ENCODE data around the gene NAA40.

Gene NAA40

DNA sequence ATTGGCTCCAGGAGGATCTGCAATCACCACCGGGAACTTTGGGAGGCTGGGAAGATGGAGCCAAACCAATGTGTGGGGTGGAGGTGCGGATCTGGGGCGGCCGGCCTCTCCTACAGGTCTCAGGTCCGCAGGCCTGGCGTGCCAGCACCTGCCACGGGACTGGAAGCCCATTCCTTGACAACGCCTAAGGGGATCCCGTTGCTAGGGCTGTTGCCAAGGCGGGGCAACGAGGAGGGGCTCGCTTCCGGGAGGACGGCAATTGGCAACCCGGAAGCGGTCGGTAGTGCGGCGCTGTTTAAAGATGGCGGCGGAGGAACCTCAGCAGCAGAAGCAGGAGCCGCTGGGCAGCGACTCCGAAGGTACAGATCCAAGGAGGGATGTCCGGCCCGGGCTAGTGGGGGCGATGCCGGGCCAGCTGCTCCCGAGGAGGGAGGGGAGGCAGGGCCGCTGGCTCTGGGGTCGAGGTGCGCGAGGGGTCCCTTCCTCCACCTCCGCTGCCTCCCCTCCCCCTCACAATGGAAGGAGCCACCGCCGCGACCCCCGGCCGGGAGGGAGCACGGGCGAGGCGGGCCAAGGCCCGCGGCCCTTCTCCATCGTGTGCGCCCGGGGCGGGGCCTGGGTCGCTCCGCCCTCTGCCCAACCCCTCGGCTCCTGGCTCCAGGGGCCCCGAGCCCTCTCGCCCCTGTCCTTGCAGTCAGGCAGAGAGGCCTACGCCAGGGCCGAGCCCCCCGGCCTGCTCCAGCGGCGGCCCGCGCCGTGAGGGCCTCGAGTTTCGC is 47.5 kb downstream of the NAA40 start, which contains the start of gene OTUB1:
OTUB1 (plus strand) TSS at position 283 of the 776 bp plus-strand sequence; CDS start at position 302, 19 bp downstream.
- Histone ChIP-seq H3K27ac (ENCODE audit: low read length) (peak within 1 kb of the TSS; percentile 40; the same call in 1 of the 2 replicates), H3K79me2 (ENCODE audit: low read length) (peaks cover 40% of the 10 kb centered on the region), H4K20me1 (ENCODE audit: insufficient read depth, low read length) (no peaks in the 10 kb centered on the region), H3K36me3 (replicated peaks; ENCODE audit: insufficient read depth, low read length) (no peaks in the 10 kb centered on the region), H3K4me2 (ENCODE audit: low read depth, low read length) (peak within 1 kb of the TSS; percentile 77), H3K9ac (ENCODE audit: low read length) (peak within 1 kb of the TSS; percentile 70), H3K4me3 (ENCODE audit: low read length) (peak within 1 kb of the TSS; percentile 82), H3K27me3 (replicated peaks; ENCODE audit: insufficient read depth, low read length) (no peaks in the 10 kb centered on the region), H3K9me3 (replicated peaks; ENCODE audit: insufficient read depth, low read length) (no peaks in the 10 kb centered on the region), H3K9me2 (replicated peaks; ENCODE audit: insufficient read depth, low read length) (no peaks in the 10 kb centered on the region), H3F3A (ENCODE audit: insufficient read depth, low read length) (no peaks in the 10 kb centered on the region), H2AFZ (ENCODE audit: low read length) (peak within 1 kb of the TSS; percentile 93), H3K4me1 (ENCODE audit: low read length) (peaks cover 8% of the 10 kb centered on the region)
- DNase-seq: peak; percentile 84
- no peak for TF ChIP-seq EZH2phosphoT487 (IDR thresholded peaks at IDR 0.05; ENCODE audit: low read length)
- TF ChIP-seq, protein P1, sequence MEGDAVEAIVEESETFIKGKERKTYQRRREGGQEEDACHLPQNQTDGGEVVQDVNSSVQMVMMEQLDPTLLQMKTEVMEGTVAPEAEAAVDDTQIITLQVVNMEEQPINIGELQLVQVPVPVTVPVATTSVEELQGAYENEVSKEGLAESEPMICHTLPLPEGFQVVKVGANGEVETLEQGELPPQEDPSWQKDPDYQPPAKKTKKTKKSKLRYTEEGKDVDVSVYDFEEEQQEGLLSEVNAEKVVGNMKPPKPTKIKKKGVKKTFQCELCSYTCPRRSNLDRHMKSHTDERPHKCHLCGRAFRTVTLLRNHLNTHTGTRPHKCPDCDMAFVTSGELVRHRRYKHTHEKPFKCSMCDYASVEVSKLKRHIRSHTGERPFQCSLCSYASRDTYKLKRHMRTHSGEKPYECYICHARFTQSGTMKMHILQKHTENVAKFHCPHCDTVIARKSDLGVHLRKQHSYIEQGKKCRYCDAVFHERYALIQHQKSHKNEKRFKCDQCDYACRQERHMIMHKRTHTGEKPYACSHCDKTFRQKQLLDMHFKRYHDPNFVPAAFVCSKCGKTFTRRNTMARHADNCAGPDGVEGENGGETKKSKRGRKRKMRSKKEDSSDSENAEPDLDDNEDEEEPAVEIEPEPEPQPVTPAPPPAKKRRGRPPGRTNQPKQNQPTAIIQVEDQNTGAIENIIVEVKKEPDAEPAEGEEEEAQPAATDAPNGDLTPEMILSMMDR (IDR thresholded peaks at IDR 0.05; ENCODE audit: low read length): no peak
- no peak for TF ChIP-seq EZH2 (optimal IDR thresholded peaks at IDR 0.05; ENCODE audit: low read depth, low read length)

DNA sequence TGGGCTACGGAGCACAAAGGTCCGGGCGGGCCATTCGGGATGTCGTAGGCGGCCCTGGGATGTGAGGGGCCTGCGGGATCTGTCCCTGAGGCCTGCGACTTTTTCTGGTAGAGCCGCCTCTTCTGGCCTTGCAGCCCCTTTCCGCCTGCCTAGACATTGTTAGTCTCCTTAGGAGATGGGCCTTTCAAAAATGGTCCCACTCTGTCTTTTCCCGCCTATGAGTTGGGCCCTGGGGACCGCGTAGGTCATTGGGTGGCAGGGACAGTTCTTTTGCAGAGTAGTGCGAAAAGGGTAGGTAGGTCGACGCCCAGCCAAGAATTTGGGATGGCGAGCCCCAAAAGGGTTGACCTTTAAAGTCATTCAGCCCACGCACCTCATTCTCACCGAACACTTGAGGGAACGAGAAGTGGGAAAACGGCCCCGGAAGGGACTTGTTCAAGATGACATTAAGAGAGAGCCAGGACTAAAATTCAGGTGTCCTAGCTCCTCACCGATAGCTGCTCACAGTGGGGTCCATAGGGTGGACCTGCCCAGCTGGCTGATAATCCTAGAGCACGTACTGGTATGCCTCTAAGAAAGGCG is 48.2 kb downstream of the NAA40 start:
- Histone ChIP-seq H3K36me3 (replicated peaks; ENCODE audit: insufficient read depth, low read length) (no peaks in the 10 kb centered on the region), H3K4me1 (ENCODE audit: low read length) (peaks cover 8% of the 10 kb centered on the region), H3F3A (ENCODE audit: insufficient read depth, low read length) (no peaks in the 10 kb centered on the region), H2AFZ (ENCODE audit: low read length) (peak overlapping the region; percentile 93; the same call in 1 of the 2 replicates), H3K9me2 (replicated peaks; ENCODE audit: insufficient read depth, low read length) (no peaks in the 10 kb centered on the region), H3K4me3 (ENCODE audit: low read length) (peak overlapping the region; percentile 82), H3K4me2 (ENCODE audit: low read depth, low read length) (peak overlapping the region; percentile 77), H3K27me3 (replicated peaks; ENCODE audit: insufficient read depth, low read length) (no peaks in the 10 kb centered on the region), H3K9me3 (replicated peaks; ENCODE audit: insufficient read depth, low read length) (no peaks in the 10 kb centered on the region), H3K9ac (ENCODE audit: low read length) (peak overlapping the region; percentile 70; the same call in 1 of the 2 replicates), H4K20me1 (ENCODE audit: insufficient read depth, low read length) (no peaks in the 10 kb centered on the region), H3K27ac (ENCODE audit: low read length) (no peak overlapping the region), H3K79me2 (ENCODE audit: low read length) (peaks cover 44% of the 10 kb centered on the region)
- no peak for DNase-seq
- no peak for TF ChIP-seq EZH2phosphoT487 (IDR thresholded peaks at IDR 0.05; ENCODE audit: low read length)
- TF ChIP-seq, protein P1 (IDR thresholded peaks at IDR 0.05; ENCODE audit: low read length): no peak
- no peak for TF ChIP-seq EZH2 (optimal IDR thresholded peaks at IDR 0.05; ENCODE audit: low read depth, low read length)

DNA sequence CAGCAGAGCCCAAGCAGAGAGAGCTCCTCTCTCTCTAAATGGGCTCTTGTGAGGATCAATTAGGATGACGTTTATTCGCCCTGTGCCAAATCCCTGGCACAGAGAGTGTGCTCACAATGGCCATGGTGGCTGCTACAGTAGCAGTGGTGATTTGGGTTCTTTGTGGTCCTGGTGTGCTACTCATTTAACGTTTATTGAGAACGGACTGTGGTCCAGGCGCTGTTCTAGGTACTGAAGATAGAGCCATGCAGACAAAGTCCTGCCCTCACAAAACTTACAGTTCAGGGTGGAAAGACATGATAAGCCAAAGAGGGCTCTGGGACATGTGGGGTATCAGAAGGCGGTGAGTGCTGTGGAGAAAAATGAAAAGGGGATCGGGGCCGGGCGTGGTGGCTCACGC is 52.8 kb downstream of the NAA40 start:
- H3K27ac ChIP-seq (ENCODE audit: low read length): no peak overlapping the region
- H3F3A ChIP-seq (ENCODE audit: insufficient read depth, low read length): no peaks in the 10 kb centered on the region

More for the DNA sequence above, 52.8 kb downstream of the NAA40 start:
- H3K9me3 ChIP-seq (replicated peaks; ENCODE audit: insufficient read depth, low read length): no peaks in the 10 kb centered on the region
- no peak for DNase-seq
- peaks cover 44% of the 10 kb centered on the region for H3K79me2 ChIP-seq (ENCODE audit: low read length)
- H3K4me3 ChIP-seq (ENCODE audit: low read length): no peak overlapping the region
- TF ChIP-seq EZH2phosphoT487 (IDR thresholded peaks at IDR 0.05; ENCODE audit: low read length) (no peak), EZH2 (optimal IDR thresholded peaks at IDR 0.05; ENCODE audit: low read depth, low read length) (no peak)
- TF ChIP-seq, protein P1 (IDR thresholded peaks at IDR 0.05; ENCODE audit: low read length): no peak
- H3K27me3 ChIP-seq (replicated peaks; ENCODE audit: insufficient read depth, low read length): no peaks in the 10 kb centered on the region
- H3K36me3 ChIP-seq (replicated peaks; ENCODE audit: insufficient read depth, low read length): no peaks in the 10 kb centered on the region
- H3K4me2 ChIP-seq (ENCODE audit: low read depth, low read length): no peak overlapping the region
- no peaks in the 10 kb centered on the region for H3K9me2 ChIP-seq (replicated peaks; ENCODE audit: insufficient read depth, low read length)
- H2AFZ ChIP-seq (ENCODE audit: low read length): no peak overlapping the region
- no peak overlapping the region for H3K9ac ChIP-seq (ENCODE audit: low read length)
- peaks cover 8% of the 10 kb centered on the region for H3K4me1 ChIP-seq (ENCODE audit: low read length)
- H4K20me1 ChIP-seq (ENCODE audit: insufficient read depth, low read length): no peaks in the 10 kb centered on the region
